ENCODE results near the gene VSIR. TPM values are rescaled to one million over a fixed set of nuclear protein-coding genes. Genes with fewer than 3 reads are reported as not detected.

Gene VSIR
- total and polyA plus RNA-seq, 10 of the 15 experiments (the other 5 are each of a cell fraction or from before 2014, with no cell fraction given), result 0.19 to 12.5 (median 6.7) TPM

DNA sequence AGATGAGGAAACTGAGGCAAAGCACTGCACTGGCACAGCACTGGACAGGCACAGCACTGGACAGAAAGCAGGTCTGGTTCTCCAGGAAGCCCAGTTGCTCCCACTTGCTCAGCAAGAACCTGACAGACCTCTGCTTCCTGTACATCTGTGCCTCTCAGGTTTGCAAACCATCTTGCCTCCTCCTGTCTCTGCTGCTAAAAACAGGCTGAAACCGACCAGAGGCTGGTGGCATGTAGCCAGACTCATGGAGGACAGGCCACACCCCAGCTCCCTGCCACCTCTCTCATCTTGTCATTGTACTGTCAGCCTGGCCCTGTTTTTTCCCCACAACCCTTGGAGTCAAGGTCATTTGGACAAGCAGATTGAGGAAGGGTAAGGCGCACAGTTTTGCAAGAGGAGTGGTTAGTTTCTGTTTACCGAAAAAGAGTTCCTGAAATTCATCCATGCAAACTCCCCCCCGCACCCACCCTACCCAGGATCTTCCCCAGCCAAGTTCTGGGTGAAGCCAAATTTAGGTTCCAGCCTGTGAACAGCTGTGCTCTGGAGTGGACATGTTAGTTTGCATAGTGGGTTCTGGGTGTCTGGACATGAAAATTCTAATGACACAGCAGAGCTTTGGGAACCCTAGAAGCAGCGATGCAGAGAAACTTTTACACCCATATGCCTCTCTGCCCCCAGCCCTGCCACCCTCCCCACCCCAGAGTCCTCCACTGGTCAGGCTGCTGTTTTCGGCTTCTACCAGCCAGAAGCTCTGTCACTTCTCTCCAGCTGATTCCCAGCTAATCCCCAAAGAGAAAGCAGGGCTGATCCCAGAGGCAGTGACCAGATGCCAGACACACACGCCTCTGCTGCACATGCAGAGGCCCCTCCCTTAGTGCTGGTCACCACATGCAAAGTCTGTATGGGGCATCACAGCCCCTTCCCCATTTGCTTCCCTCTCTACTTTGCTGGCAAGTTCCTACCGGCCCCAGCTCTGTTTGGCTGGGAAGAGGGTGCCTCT lies 45.3 kb downstream of the VSIR start (continued):
- TF ChIP-seq E2F8 (IDR thresholded peaks at IDR 0.05; ENCODE audit: low read depth, partially characterized antibody), result no peak
- no peak for TF ChIP-seq ZNF217 (IDR thresholded peaks at IDR 0.05)
- TF ChIP-seq POLR2AphosphoS5 (IDR thresholded peaks at IDR 0.05; ENCODE audit: low read length), result peak; percentile 47
- 0 out of 2 replicates have a peak, but pooled peaks have one; percentile 69 for TF ChIP-seq TCF3 (IDR thresholded peaks at IDR 0.05; ENCODE audit: borderline replicate concordance, insufficient read depth, low read depth, low read length)
- TF ChIP-seq CBX5 (IDR thresholded peaks at IDR 0.05; ENCODE audit: low read depth), result no peak
- no peak for TF ChIP-seq SRF (IDR thresholded peaks at IDR 0.05; ENCODE audit: low read depth in 2 of 2, low read length in 2 of 2)
- TF ChIP-seq NFYB (IDR thresholded peaks at IDR 0.05; ENCODE audit: insufficient read depth, low read depth, low read length), result no peak
- 0 out of 2 replicates have a peak, but pooled peaks have one; percentile 83 for TF ChIP-seq SMARCA5 (IDR thresholded peaks at IDR 0.05)
- 0 out of 2 replicates have a peak, but pooled peaks have one; percentile 21 for TF ChIP-seq TCF12 (IDR thresholded peaks at IDR 0.05; ENCODE audit: low read depth, low read length)
- TF ChIP-seq TCF7 (IDR thresholded peaks at IDR 0.05; ENCODE audit: borderline replicate concordance), result no peak
- TF ChIP-seq POU2F2 (IDR thresholded peaks at IDR 0.05; ENCODE audit: borderline replicate concordance, low read depth, low read length), result 0 out of 3 replicates have a peak, but pooled peaks have one; percentile 11
- no peak for TF ChIP-seq NR2F1 (conservative IDR thresholded peaks at IDR 0.05)
- TF ChIP-seq IRF5 (IDR thresholded peaks at IDR 0.05; ENCODE audit: borderline replicate concordance), result no peak
- peak; percentile 9 for TF ChIP-seq USF1 (IDR thresholded peaks at IDR 0.05; ENCODE audit: borderline replicate concordance, extremely low read length, insufficient read depth, low read depth, low read length)
